Measurements from ENCODE around the gene PAX6. TPM values are rescaled to one million over a fixed set of nuclear protein-coding genes. Genes with fewer than 3 reads are reported as not detected.

PAX6 gene
- total RNA-seq, 1 donor from 2014 or later: 30.7 TPM

GRCh38 chr11:31847761-31848160 lies 36.6 kb upstream of the PAX6 start:
- no peak for TF ChIP-seq CTCF (IDR thresholded peaks at IDR 0.05; ENCODE audit: partially characterized antibody, unreplicated experiment)
- Mint-ChIP-seq H3K27me3 (ENCODE audit: unreplicated experiment) (no peaks in the 10 kb centered on the region), H3K27ac (ENCODE audit: unreplicated experiment) (no peak overlapping the region), H3K9me3 (ENCODE audit: unreplicated experiment) (no peaks in the 10 kb centered on the region), H3K36me3 (ENCODE audit: unreplicated experiment) (no peaks in the 10 kb centered on the region), H3K4me1 (ENCODE audit: low read depth, unreplicated experiment) (no peaks in the 10 kb centered on the region), H3K4me3 (ENCODE audit: unreplicated experiment) (no peak overlapping the region)
- DNase-seq: no peak

- Mint-ChIP-seq H3K4me3 (ENCODE audit: unreplicated experiment) (no peak overlapping the region), H3K36me3 (ENCODE audit: unreplicated experiment) (no peaks in the 10 kb centered on the region), H3K4me1 (ENCODE audit: low read depth, unreplicated experiment) (no peaks in the 10 kb centered on the region), H3K27me3 (ENCODE audit: unreplicated experiment) (no peaks in the 10 kb centered on the region), H3K27ac (ENCODE audit: unreplicated experiment) (no peak overlapping the region), H3K9me3 (ENCODE audit: unreplicated experiment) (no peaks in the 10 kb centered on the region)
- DNase-seq: no peak
- no peak for TF ChIP-seq CTCF (IDR thresholded peaks at IDR 0.05; ENCODE audit: partially characterized antibody, unreplicated experiment)
Observed at GRCh38 chr11:31845331-31845730, 34.2 kb upstream of the PAX6 start.

- H3K27ac Mint-ChIP-seq (ENCODE audit: unreplicated experiment): no peak overlapping the region
- DNase-seq: no peak
- H3K4me1 Mint-ChIP-seq (ENCODE audit: low read depth, unreplicated experiment): no peaks in the 10 kb centered on the region
- no peak overlapping the region for H3K4me3 Mint-ChIP-seq (ENCODE audit: unreplicated experiment)
- no peaks in the 10 kb centered on the region for H3K27me3 Mint-ChIP-seq (ENCODE audit: unreplicated experiment)
- H3K36me3 Mint-ChIP-seq (ENCODE audit: unreplicated experiment): no peaks in the 10 kb centered on the region
- no peaks in the 10 kb centered on the region for H3K9me3 Mint-ChIP-seq (ENCODE audit: unreplicated experiment)
- no peak for TF ChIP-seq CTCF (IDR thresholded peaks at IDR 0.05; ENCODE audit: partially characterized antibody, unreplicated experiment)
Observed at GRCh38 chr11:31844351-31844750, 33.2 kb upstream of the PAX6 start.

GRCh38 chr11:31841435-31841834 lies 30.3 kb upstream of the PAX6 start:
- Mint-ChIP-seq H3K27me3 (ENCODE audit: unreplicated experiment) (no peaks in the 10 kb centered on the region), H3K9me3 (ENCODE audit: unreplicated experiment) (no peaks in the 10 kb centered on the region), H3K27ac (ENCODE audit: unreplicated experiment) (no peak overlapping the region), H3K4me3 (ENCODE audit: unreplicated experiment) (no peak overlapping the region), H3K36me3 (ENCODE audit: unreplicated experiment) (no peaks in the 10 kb centered on the region), H3K4me1 (ENCODE audit: low read depth, unreplicated experiment) (no peaks in the 10 kb centered on the region)
- no peak for DNase-seq
- TF ChIP-seq CTCF (IDR thresholded peaks at IDR 0.05; ENCODE audit: partially characterized antibody, unreplicated experiment): no peak

- H3K27me3 Mint-ChIP-seq (ENCODE audit: unreplicated experiment): peaks cover 3% of the 10 kb centered on the region
- DNase-seq: no peak
- H3K9me3 Mint-ChIP-seq (ENCODE audit: unreplicated experiment): no peaks in the 10 kb centered on the region
- no peaks in the 10 kb centered on the region for H3K4me1 Mint-ChIP-seq (ENCODE audit: low read depth, unreplicated experiment)
- no peak overlapping the region for H3K27ac Mint-ChIP-seq (ENCODE audit: unreplicated experiment)
- no peak overlapping the region for H3K4me3 Mint-ChIP-seq (ENCODE audit: unreplicated experiment)
- TF ChIP-seq CTCF (IDR thresholded peaks at IDR 0.05; ENCODE audit: partially characterized antibody, unreplicated experiment): no peak
- H3K36me3 Mint-ChIP-seq (ENCODE audit: unreplicated experiment): no peaks in the 10 kb centered on the region
Observed at GRCh38 chr11:31834237-31834636, 23.1 kb upstream of the PAX6 start.

All from glutamatergic neuron (in vitro differentiated cells).